Mucosa of descending colon (tissue), 3 donors: ENCODE results near the gene SGCD. TPM values are rescaled to one million over a fixed set of nuclear protein-coding genes. Genes with fewer than 3 reads are reported as not detected.

Source experiments
- ATAC-seq: fragments of 200-7000 bp; cut with Tn5 transposase; one replicate; pipeline ENCODE4 v1.9.1; 2020; ENCODE audit warnings: mild to moderate bottlenecking, moderate library complexity
- DNase-seq, 3 donors: peaks; one replicate each; pipeline ENCODE4 v3.0.0-alpha.2; 2020
- H3K36me3 ChIP-seq: fragments of 200-600 bp; one replicate; pipeline ENCODE4 v1.8.0; 2021; ENCODE audit warnings: low read depth, mild to moderate bottlenecking
- H3K4me1 ChIP-seq: fragments of 200-600 bp; one replicate; pipeline ENCODE4 v1.8.0; 2021; ENCODE audit warnings: low read depth, mild to moderate bottlenecking
- H3K4me3 ChIP-seq: fragments of 200-600 bp; one replicate; pipeline ENCODE4 v1.8.0; 2021; ENCODE audit warnings: mild to moderate bottlenecking
- H3K9me3 ChIP-seq: fragments of 200-600 bp; one replicate; pipeline ENCODE4 v1.8.0; 2021; ENCODE audit warnings: mild to moderate bottlenecking
- intact Hi-C, 2 donors: fragments of 100-400 bp; cut with DNase I in 1 of 2; cut with micrococcal nuclease in 1 of 2; formaldehyde crosslinking; loops; one replicate each; pipeline versions ENCODE4 v1.11.0 to v1.11.1; 2022; cut with DNase I, micrococcal nuclease
- total RNA-seq, 3 donors: library from RNA; stranded (reverse); fragmentation: NEBNext Ultra II Directional in 2 of 3; extraction: Animal tissue kit (Norgen Biotek cat#: 25700) in 2 of 3; gene quantifications; one replicate each; pipeline versions ENCODE4 v1.2.1 to v1.2.4, GENCODE V29; 2021 to 2023
- TF ChIP-seq, protein P1 (sequence below): fragments of 200-600 bp; IDR thresholded peaks from one replicate; pipeline ENCODE4 v1.8.0; 2022; ENCODE audit warnings: antibody characterized with exemption, mild to moderate bottlenecking
- donor health status: DM: no; HTN: no; CAD: no; lungs with moderate emphysema.
- donor health status: DM: no; HTN: no; CAD: no.
- donor health status: DM: no; HTN: yes; CAD: no.

Gene SGCD
- total RNA-seq, 3 donors from 2014 or later: 1.2 to 7.4 (median 2.0) TPM

- intact Hi-C loops: no loop called here
- Histone ChIP-seq H3K36me3 (no peaks in the 10 kb centered on the region), H3K4me1 (no peaks in the 10 kb centered on the region), H3K4me3 (no peak overlapping the region), H3K9me3 (no peaks in the 10 kb centered on the region)
- TF ChIP-seq, protein P1, sequence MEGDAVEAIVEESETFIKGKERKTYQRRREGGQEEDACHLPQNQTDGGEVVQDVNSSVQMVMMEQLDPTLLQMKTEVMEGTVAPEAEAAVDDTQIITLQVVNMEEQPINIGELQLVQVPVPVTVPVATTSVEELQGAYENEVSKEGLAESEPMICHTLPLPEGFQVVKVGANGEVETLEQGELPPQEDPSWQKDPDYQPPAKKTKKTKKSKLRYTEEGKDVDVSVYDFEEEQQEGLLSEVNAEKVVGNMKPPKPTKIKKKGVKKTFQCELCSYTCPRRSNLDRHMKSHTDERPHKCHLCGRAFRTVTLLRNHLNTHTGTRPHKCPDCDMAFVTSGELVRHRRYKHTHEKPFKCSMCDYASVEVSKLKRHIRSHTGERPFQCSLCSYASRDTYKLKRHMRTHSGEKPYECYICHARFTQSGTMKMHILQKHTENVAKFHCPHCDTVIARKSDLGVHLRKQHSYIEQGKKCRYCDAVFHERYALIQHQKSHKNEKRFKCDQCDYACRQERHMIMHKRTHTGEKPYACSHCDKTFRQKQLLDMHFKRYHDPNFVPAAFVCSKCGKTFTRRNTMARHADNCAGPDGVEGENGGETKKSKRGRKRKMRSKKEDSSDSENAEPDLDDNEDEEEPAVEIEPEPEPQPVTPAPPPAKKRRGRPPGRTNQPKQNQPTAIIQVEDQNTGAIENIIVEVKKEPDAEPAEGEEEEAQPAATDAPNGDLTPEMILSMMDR: no peak
- DNase-seq (no peak), ATAC-seq (no peak)
Observed at GRCh38 chr5:156588306-156588705, 261.3 kb downstream of the SGCD start.

GRCh38 chr5:156589104-156589945, 262.4 kb downstream of the SGCD start:
- DNase-seq: no peak
- no peaks in the 10 kb centered on the region for H3K9me3 ChIP-seq
- H3K4me3 ChIP-seq: no peak overlapping the region
- H3K36me3 ChIP-seq: no peaks in the 10 kb centered on the region
- H3K4me1 ChIP-seq: no peaks in the 10 kb centered on the region
- ATAC-seq: no peak
- TF ChIP-seq, protein P1: no peak
- intact Hi-C loops: no loop called here

- Histone ChIP-seq H3K4me3 (no peak overlapping the region), H3K4me1 (no peaks in the 10 kb centered on the region), H3K9me3 (no peaks in the 10 kb centered on the region), H3K36me3 (no peaks in the 10 kb centered on the region)
- TF ChIP-seq, protein P1: no peak
- ATAC-seq (no peak), DNase-seq (no peak)
- intact Hi-C loops: no loop called here
Observed at GRCh38 chr5:156589946-156590216, 262.9 kb downstream of the SGCD start.

DNA sequence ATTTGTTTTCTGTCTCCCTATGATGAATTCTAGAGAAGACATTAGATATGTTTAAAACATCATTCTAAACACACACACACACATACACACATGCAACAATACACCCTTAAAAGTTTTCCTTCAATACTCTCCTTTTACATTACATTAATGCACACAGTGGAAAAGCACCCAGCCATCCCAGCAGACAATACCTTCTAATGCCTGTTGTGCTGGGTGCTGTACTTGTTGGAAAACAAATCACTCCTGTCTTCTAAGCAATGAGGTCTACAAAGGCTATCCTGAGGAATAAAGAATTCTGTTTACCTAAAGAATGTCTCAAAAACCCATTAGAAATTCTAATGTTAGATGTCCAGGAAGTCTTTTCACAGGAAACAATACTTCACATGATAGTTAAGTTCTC, 264.0 kb downstream of the SGCD start:
- no peaks in the 10 kb centered on the region for H3K4me1 ChIP-seq
- no peak overlapping the region for H3K4me3 ChIP-seq
- DNase-seq (no peak), ATAC-seq (no peak)
- no peaks in the 10 kb centered on the region for H3K36me3 ChIP-seq
- H3K9me3 ChIP-seq: no peaks in the 10 kb centered on the region
- intact Hi-C loops: no loop called here
- TF ChIP-seq, protein P1: no peak

- H3K4me3 ChIP-seq: no peak overlapping the region
- H3K9me3 ChIP-seq: no peaks in the 10 kb centered on the region
- DNase-seq: no peak
- no peak for ATAC-seq
- H3K36me3 ChIP-seq: no peaks in the 10 kb centered on the region
- H3K4me1 ChIP-seq: no peaks in the 10 kb centered on the region
- TF ChIP-seq, protein P1: no peak
- intact Hi-C loops: no loop called here
Observed at GRCh38 chr5:156591631-156592030, 264.7 kb downstream of the SGCD start.
